Right lobe of liver (tissue), 4 donors: ENCODE measurements around the gene NOL12.

ENCODE experiments used
- CTCF ChIP-seq, 4 donors: fragments of 200-600 bp in 3 of 4; fragments of 450-650 bp in 1 of 4; IDR thresholded peaks; one replicate each; pipeline versions ENCODE4 v1.5.1 to v1.8.0; 2016 to 2022; ENCODE audit warnings: antibody characterized with exemption in 4 of 4, mild to moderate bottlenecking in 2 of 4
- POLR2A ChIP-seq: fragments of 450-650 bp; IDR thresholded peaks from one replicate; pipeline ENCODE4 v1.6.1; 2017; ENCODE audit warnings: antibody characterized with exemption, mild to moderate bottlenecking
- donor health status: DM: no; HTN: no; CAD: no.
- donor health status: DM: no; HTN: no; CAD: no.
- donor health status: DM: no; HTN: yes; CAD: no.

GRCh38 chr22:37680191-37680851, 5.8 kb upstream of the NOL12 start:
- TF ChIP-seq CTCF (IDR thresholded peaks at IDR 0.05) (no peak), POLR2A (no peak)
